Measurements from ENCODE around the gene ARNT2.

Gene ARNT2

GRCh38 chr15:80471881-80472280 lies 67.7 kb downstream of the ARNT2 start:
- DNase-seq, result no peak

- DNase-seq, result no peak
Measured at GRCh38 chr15:80473286-80474223, 69.4 kb downstream of the ARNT2 start.

- DNase-seq, result no peak
Measured at GRCh38 chr15:80474224-80475215, 70.3 kb downstream of the ARNT2 start.

- no peak for DNase-seq
Measured at GRCh38 chr15:80475572-80475971, 71.4 kb downstream of the ARNT2 start.

GRCh38 chr15:80476036-80476435 lies 71.9 kb downstream of the ARNT2 start:
- DNase-seq, result no peak

GRCh38 chr15:80478075-80478474 lies 73.9 kb downstream of the ARNT2 start:
- DNase-seq, result no peak

GRCh38 chr15:80479191-80479590 lies 75.0 kb downstream of the ARNT2 start:
- DNase-seq, result no peak

- DNase-seq, result no peak
Measured at GRCh38 chr15:80480171-80480811, 76.1 kb downstream of the ARNT2 start.

- DNase-seq, result no peak
Measured at GRCh38 chr15:80480909-80481308, 76.7 kb downstream of the ARNT2 start.

- no peak for DNase-seq
Measured at GRCh38 chr15:80482696-80483095, 78.5 kb downstream of the ARNT2 start.

- DNase-seq, result no peak
Measured at GRCh38 chr15:80483725-80484161, 79.6 kb downstream of the ARNT2 start.

- DNase-seq, result no peak
Measured at GRCh38 chr15:80484333-80484864, 80.2 kb downstream of the ARNT2 start.

GRCh38 chr15:80485370-80486164 lies 81.4 kb downstream of the ARNT2 start:
- no peak for DNase-seq

- DNase-seq, result no peak
Measured at GRCh38 chr15:80487839-80488390, 83.7 kb downstream of the ARNT2 start.

- DNase-seq, result no peak
Measured at GRCh38 chr15:80489030-80489594, 84.9 kb downstream of the ARNT2 start.

GRCh38 chr15:80490431-80490990 lies 86.3 kb downstream of the ARNT2 start:
- DNase-seq, result no peak

GRCh38 chr15:80491163-80491847 lies 87.1 kb downstream of the ARNT2 start:
- no peak for DNase-seq

- no peak for DNase-seq
Measured at GRCh38 chr15:80492409-80492808, 88.2 kb downstream of the ARNT2 start.

GRCh38 chr15:80492874-80493273 lies 88.7 kb downstream of the ARNT2 start:
- DNase-seq, result no peak

- no peak for DNase-seq
Measured at GRCh38 chr15:80494351-80494751, 90.2 kb downstream of the ARNT2 start.
